Adrenal gland (tissue), 5 donors: Measurements from ENCODE around the gene APOC3.

Experiments used
- POLR2A ChIP-seq, 2 donors: fragments of 450-650 bp; IDR thresholded peaks; one replicate each; pipeline ENCODE4 v1.6.1; 2017; ENCODE audit warnings: antibody characterized with exemption in 2 of 2, mild to moderate bottlenecking in 2 of 2, moderate library complexity in 1 of 2
- TF ChIP-seq, protein P1 (sequence below), 6 experiments: fragments of 450-650 bp in 4 of 6; fragments of 200-600 bp in 2 of 6; sonication (generic) in 1 of 6; IDR thresholded peaks; 1 replicate in 5 of 6; 2 replicates in 1 of 6; pipeline versions ENCODE4 v1.5.1 to v1.8.0; 2016 to 2021; ENCODE audit warnings: antibody characterized with exemption in 6 of 6, mild to moderate bottlenecking in 2 of 6, moderate library complexity in 1 of 6
- donor health status: DM: no; HTN: no; CAD: no.

DNA sequence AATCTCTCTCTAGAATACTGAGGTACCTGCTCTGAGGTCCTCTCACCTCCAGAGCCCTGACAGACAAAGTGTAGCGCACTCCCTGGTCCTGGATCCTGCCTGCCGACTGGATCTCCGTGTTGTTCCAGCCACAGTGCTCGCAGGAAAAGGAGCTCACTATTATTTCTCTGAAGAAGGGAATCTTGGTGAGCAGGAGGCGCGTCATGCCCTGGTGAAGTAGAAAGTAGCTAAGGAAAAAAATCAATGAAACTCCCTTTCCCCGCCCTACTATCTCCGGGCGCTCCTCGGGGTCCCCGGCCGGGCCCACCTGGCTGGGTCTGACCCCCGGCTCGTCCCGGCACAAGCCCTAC is 42.3 kb upstream of the APOC3 start:
- no peak for TF ChIP-seq POLR2A (IDR thresholded peaks at IDR 0.05)
- TF ChIP-seq, protein P1, sequence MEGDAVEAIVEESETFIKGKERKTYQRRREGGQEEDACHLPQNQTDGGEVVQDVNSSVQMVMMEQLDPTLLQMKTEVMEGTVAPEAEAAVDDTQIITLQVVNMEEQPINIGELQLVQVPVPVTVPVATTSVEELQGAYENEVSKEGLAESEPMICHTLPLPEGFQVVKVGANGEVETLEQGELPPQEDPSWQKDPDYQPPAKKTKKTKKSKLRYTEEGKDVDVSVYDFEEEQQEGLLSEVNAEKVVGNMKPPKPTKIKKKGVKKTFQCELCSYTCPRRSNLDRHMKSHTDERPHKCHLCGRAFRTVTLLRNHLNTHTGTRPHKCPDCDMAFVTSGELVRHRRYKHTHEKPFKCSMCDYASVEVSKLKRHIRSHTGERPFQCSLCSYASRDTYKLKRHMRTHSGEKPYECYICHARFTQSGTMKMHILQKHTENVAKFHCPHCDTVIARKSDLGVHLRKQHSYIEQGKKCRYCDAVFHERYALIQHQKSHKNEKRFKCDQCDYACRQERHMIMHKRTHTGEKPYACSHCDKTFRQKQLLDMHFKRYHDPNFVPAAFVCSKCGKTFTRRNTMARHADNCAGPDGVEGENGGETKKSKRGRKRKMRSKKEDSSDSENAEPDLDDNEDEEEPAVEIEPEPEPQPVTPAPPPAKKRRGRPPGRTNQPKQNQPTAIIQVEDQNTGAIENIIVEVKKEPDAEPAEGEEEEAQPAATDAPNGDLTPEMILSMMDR (IDR thresholded peaks at IDR 0.05) = no peak
